Measurements from ENCODE around the gene CLDN10. TPM values are rescaled to one million over a fixed set of nuclear protein-coding genes. Genes with fewer than 3 reads are reported as not detected.

The CLDN10 gene
- total and polyA plus RNA-seq, 2 of the 8 experiments (the other 6 are each of a cell fraction or from before 2014, with no cell fraction given) = 41.2 to 43.6 TPM

- H3K4me1 ChIP-seq (replicated peaks in 1 of 4; ENCODE audit: control insufficient read depth in 3 of 4, insufficient read depth in 4 of 4, low read length in 3 of 4) = no peaks in the 10 kb centered on the region
- no peak overlapping the region for H2BK20ac ChIP-seq (ENCODE audit: low read length)
- no peak overlapping the region for H3K4me2 ChIP-seq (ENCODE audit: insufficient read depth in 1 of 2, low read depth in 2 of 2, low read length in 2 of 2)
- no peaks in the 10 kb centered on the region for H3K27me3 ChIP-seq (replicated peaks in 1 of 4; ENCODE audit: control insufficient read depth in 3 of 4, extremely low read depth in 1 of 4, insufficient read depth in 3 of 4, low read length in 3 of 4)
- H3K79me2 ChIP-seq (ENCODE audit: control insufficient read depth in 1 of 2, insufficient read depth in 2 of 2, low read length in 2 of 2) = no peaks in the 10 kb centered on the region
- H4K8ac ChIP-seq (ENCODE audit: extremely low read depth, insufficient read depth, low read length) = no peak overlapping the region
- H3K9me3 ChIP-seq (ENCODE audit: insufficient read depth in 2 of 2, low read depth in 1 of 2, low read length in 1 of 2) = no peaks in the 10 kb centered on the region
- no peaks in the 10 kb centered on the region for H3K79me1 ChIP-seq (ENCODE audit: low read depth, low read length)
- no peak overlapping the region for H2BK12ac ChIP-seq (ENCODE audit: low read depth, low read length)
- no peak for DNase-seq (ENCODE audit: low read depth in 1 of 2, low spot score in 2 of 2)
- H2AK5ac ChIP-seq (ENCODE audit: low read depth, low read length) = no peak overlapping the region
- H2AFZ ChIP-seq (ENCODE audit: low read length) = no peak overlapping the region
- ChIA-PET POLR2A (ENCODE audit: partially characterized antibody) (no interaction called here), CTCF (ENCODE audit: partially characterized antibody) (no interaction called here)
- no peak overlapping the region for H3K56ac ChIP-seq (replicated peaks; ENCODE audit: insufficient read length, low read depth, low read length)
- no peak overlapping the region for H3K9ac ChIP-seq (replicated peaks in 1 of 4; ENCODE audit: extremely low read depth in 1 of 4, low read depth in 3 of 4, low read length in 3 of 4)
- H2BK5ac ChIP-seq (ENCODE audit: low read depth, low read length) = no peak overlapping the region
- H3K14ac ChIP-seq (ENCODE audit: insufficient read length) = no peak overlapping the region
- no peak overlapping the region for H4K91ac ChIP-seq (replicated peaks; ENCODE audit: insufficient read length, low read length)
- WGBS, 2 experiments (ENCODE audit: extremely low coverage in 1 of 2, insufficient coverage in 1 of 2, insufficient read length in 1 of 2, insufficient replicate concordance in 2 of 2, low coverage in 1 of 2, low lambda C conversion rate in 2 of 2, missing lambda C conversion rate in 1 of 2) = 75% methylated on average over 1 of the region's 1 CpG; no CpG with 5 or more reads in 1 of the 2 experiments
- no peaks in the 10 kb centered on the region for H4K20me1 ChIP-seq (replicated peaks in 1 of 2; ENCODE audit: control insufficient read depth in 1 of 2, insufficient read depth in 2 of 2, low read length in 2 of 2)
- H2BK15ac ChIP-seq (ENCODE audit: low read length) = no peak overlapping the region
- H3K27ac ChIP-seq (ENCODE audit: low read depth, low read length) = no peak overlapping the region
- peaks cover 0 to 20% (median 12%) of the 10 kb centered on the region in 4 experiments; a peak in 5 of 8 replicates for H3K36me3 ChIP-seq (ENCODE audit: control insufficient read depth in 2 of 4, insufficient read depth in 4 of 4, low read length in 3 of 4)
- no peak overlapping the region for H2BK120ac ChIP-seq (replicated peaks; ENCODE audit: low read depth, low read length)
- H3K23ac ChIP-seq (ENCODE audit: insufficient read length) = no peak overlapping the region
- H3K4ac ChIP-seq (replicated peaks; ENCODE audit: insufficient read length, low read depth, low read length) = no peak overlapping the region
- H4K5ac ChIP-seq (ENCODE audit: insufficient read length, low read depth, low read length) = no peak overlapping the region
- no peak for FAIRE-seq
- no peak overlapping the region for H3K4me3 ChIP-seq (ENCODE audit: extremely low read depth in 1 of 4, insufficient read depth in 2 of 4, low read depth in 3 of 4, low read length in 4 of 4)
- no peaks in the 10 kb centered on the region for H3K23me2 ChIP-seq (ENCODE audit: low read depth, low read length)
- H3K18ac ChIP-seq (ENCODE audit: extremely low read depth, low read length) = no peak overlapping the region
- TF ChIP-seq POLR2A (IDR thresholded peaks at IDR 0.05; ENCODE audit: control extremely low read depth in 1 of 2, low read depth in 2 of 2, low read length in 2 of 2) = no peak
- no peak for TF ChIP-seq POLR2AphosphoS5 (IDR thresholded peaks at IDR 0.05; ENCODE audit: low read depth, low read length)
- no peak for TF ChIP-seq TEAD4 (IDR thresholded peaks at IDR 0.05; ENCODE audit: low read depth, low read length)
- TF ChIP-seq NANOG (IDR thresholded peaks at IDR 0.05; ENCODE audit: insufficient read depth, low read depth, low read length, poor library complexity, severe bottlenecking) = no peak
- no peak for TF ChIP-seq TAF7 (optimal IDR thresholded peaks at IDR 0.05; ENCODE audit: borderline replicate concordance, low read depth, low read length)
- TF ChIP-seq ASH2L (IDR thresholded peaks at IDR 0.05; ENCODE audit: low read length) = no peak
- TF ChIP-seq BRCA1 (IDR thresholded peaks at IDR 0.05; ENCODE audit: low read depth, low read length) = no peak
- TF ChIP-seq TAF1 (IDR thresholded peaks at IDR 0.05; ENCODE audit: low read depth, low read length) = no peak
- no peak for TF ChIP-seq SAP30 (IDR thresholded peaks at IDR 0.05; ENCODE audit: insufficient read depth, insufficient replicate concordance, low read length)
- TF ChIP-seq SP4 (IDR thresholded peaks at IDR 0.05; ENCODE audit: low read length) = no peak
- TF ChIP-seq SUZ12 (IDR thresholded peaks at IDR 0.05; ENCODE audit: low read length) = no peak
- TF ChIP-seq SP2 (IDR thresholded peaks at IDR 0.05; ENCODE audit: low read length) = no peak
- TF ChIP-seq RFX5 (IDR thresholded peaks at IDR 0.05; ENCODE audit: borderline replicate concordance, low read depth, low read length) = no peak
- no peak for TF ChIP-seq SIX5 (IDR thresholded peaks at IDR 0.05; ENCODE audit: low read depth, low read length)
Observed at GRCh38 chr13:95593462-95593861, 40.9 kb downstream of the CLDN10 start.
